ENCODE measurements around the gene TSPAN9.
"Not testable (repeated sequence)": the region's sequence is repeated elsewhere in the genome, so short reads cannot be mapped to it uniquely, and the experiment has no call there.

The TSPAN9 gene

GRCh38 chr12:3044141-3044630 is 33.0 kb upstream of the TSPAN9 start:
- no peak for DNase-seq

- DNase-seq: no peak
These were observed 31.7 kb upstream of the TSPAN9 start for GRCh38 chr12:3045494-3045893.

- DNase-seq: no peak
These were observed 31.2 kb upstream of the TSPAN9 start for GRCh38 chr12:3045989-3046388.

GRCh38 chr12:3046441-3047200 is 30.6 kb upstream of the TSPAN9 start:
- no peak for DNase-seq

- DNase-seq: no peak
These were observed 29.2 kb upstream of the TSPAN9 start for GRCh38 chr12:3047961-3048360.

- no peak for DNase-seq
These were observed 28.6 kb upstream of the TSPAN9 start for GRCh38 chr12:3048540-3048939.

- no peak for DNase-seq
These were observed 28.0 kb upstream of the TSPAN9 start for GRCh38 chr12:3049176-3049575.

GRCh38 chr12:3049611-3050249 is 27.4 kb upstream of the TSPAN9 start:
- no peak for DNase-seq

DNA sequence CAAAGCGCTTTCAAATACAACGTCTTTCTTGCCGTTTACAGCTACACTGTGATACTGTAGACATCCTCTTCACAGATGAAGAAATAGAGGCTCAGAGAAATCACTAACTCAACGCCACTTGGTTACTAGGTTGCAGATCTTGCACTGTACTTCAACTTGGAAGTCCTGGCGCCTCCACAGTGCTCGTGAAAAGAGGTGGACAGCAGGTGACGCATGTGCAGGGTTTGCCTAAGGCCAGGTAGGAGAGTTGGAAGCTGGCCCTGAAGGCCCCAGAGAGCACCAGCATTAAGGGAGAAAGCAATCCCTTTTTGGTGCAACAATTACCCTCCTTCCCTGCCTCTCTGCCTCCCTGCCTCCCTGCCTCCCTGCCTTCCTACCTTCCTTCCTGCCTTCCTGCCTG is 22.8 kb upstream of the TSPAN9 start:
- no peak for DNase-seq

GRCh38 chr12:3055026-3055703 is 22.0 kb upstream of the TSPAN9 start:
- DNase-seq: no peak

- DNase-seq: no peak
These were observed 21.3 kb upstream of the TSPAN9 start for GRCh38 chr12:3055704-3056467.

- DNase-seq: no peak
These were observed 16.1 kb upstream of the TSPAN9 start for GRCh38 chr12:3061059-3061458.

GRCh38 chr12:3061501-3062215 is 15.5 kb upstream of the TSPAN9 start:
- no peak for DNase-seq

DNA sequence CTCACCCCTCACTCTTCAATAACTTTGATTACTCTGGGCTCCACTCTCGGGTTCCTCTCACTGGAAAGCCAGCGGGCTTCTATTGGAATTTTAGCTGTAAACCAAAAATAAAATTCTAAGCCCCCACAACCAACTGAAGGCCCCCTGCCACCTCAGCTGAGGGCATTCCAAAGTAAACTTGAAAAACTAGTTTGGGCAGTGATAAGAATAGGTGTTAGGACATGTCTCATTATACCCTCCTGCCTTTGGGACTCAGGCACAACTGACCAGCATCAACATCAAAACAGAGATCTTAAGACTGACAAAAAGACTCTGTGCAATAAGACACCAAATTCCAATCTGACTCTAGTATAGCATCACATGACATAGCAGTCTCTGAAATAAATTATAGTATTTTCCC is 11.9 kb upstream of the TSPAN9 start:
- DNase-seq: no peak

DNA sequence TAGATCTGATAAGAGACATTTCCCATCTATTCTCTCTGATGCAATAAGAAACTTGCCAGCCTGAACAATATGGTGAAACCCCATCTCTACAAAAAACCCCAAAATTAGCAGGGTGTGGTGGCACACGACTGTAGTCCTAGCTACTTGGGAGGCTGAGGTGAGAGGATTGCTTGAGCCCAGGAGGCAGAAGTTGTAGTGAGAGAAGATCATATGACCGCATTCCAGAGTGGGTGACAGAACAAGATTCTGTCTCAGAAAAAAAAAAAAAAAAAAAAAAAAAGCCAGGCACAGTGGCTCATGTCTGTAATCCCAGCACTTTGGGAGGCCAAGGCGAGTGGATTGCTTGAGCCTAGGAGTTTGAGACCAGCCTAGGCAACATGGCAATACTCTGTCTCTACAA is 11.3 kb upstream of the TSPAN9 start:
- DNase-seq: not testable (repeated sequence)

- DNase-seq: no peak
These were observed 7.5 kb upstream of the TSPAN9 start for GRCh38 chr12:3069714-3070113.

- DNase-seq: no peak
These were observed 6.1 kb upstream of the TSPAN9 start for GRCh38 chr12:3071107-3071506.

DNA sequence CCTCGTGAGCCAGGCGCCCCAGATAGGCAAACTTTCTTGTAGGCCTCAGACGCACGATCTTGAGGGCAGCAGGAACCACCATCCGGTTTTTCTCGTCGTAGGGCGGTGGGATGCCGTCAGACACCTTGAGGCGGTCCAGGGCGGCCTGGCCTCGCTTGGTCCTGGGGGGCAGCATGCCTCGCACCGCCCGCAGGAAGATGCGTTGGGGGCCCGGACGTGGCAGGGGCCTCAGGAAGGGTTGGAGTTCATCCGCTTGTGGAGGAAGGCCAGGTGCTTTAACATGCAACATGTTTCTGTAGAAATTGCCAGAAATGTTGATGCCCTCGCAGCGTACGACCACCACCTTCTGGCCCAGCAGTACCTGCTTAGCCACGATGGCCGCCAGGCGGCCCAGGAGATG is 5.5 kb upstream of the TSPAN9 start:
- no peak for DNase-seq

- peak; percentile 83 for DNase-seq
These were observed 3.5 kb upstream of the TSPAN9 start for GRCh38 chr12:3073438-3074250.

DNA sequence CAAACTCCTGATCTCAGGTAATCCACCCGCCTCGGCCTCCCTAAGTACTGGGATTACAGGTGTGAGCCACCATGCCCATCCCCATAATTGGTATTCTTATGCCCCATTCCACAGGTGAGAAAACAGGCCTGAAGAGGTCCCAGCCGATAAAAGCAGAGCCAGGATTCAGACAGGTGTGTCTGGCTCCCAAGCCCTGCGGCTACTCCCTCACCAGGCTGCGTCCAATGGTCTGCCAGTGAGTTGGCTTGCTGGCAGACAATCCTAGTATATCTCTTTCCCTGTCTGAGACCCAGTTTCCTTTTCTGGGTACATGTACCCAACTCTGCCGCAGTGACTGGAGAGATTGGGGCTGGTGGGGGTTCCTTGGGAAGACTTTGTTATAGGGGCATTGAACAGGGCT is 1.9 kb upstream of the TSPAN9 start:
- DNase-seq: no peak

DNA sequence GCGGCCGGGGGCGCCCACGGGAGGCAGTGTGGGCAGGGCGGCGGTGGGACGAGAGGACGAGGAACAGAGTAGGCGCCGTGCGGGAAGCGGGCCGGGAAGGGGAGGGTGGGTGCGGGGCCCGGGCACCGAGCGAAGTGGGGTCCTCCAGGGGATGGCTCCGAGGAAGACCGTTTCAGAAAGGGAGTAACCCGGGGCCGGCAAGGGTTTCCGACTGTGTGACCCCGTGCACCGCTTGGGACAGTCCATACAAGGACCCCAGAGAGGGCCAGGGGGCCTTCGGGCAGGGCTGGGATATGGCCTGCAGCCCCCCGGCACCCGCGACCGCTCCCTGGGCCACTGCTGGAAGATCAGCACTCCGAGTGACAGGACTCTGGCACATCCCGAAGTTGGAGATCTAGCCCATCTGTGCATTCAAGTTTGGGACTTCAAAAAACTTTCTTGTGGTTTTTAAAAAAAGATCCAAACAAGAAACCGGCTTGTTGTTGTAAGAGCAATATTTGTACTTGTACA is 448 bp downstream of the TSPAN9 start:
- DNase-seq: no peak
